ENCODE data around the gene TPM4.
"Not testable (repeated sequence)": the region's sequence is repeated elsewhere in the genome, so short reads cannot be mapped to it uniquely, and the experiment has no call there.

TPM4 gene

GRCh38 chr19:16099314-16099965 lies 23.1 kb downstream of the TPM4 start:
- DNase-seq = not testable (repeated sequence)

GRCh38 chr19:16100524-16100923 lies 24.2 kb downstream of the TPM4 start:
- no peak for DNase-seq

- DNase-seq = no peak
Measured at GRCh38 chr19:16104722-16105121, 28.4 kb downstream of the TPM4 start.

GRCh38 chr19:16106121-16106520 lies 29.8 kb downstream of the TPM4 start:
- no peak for DNase-seq

DNA sequence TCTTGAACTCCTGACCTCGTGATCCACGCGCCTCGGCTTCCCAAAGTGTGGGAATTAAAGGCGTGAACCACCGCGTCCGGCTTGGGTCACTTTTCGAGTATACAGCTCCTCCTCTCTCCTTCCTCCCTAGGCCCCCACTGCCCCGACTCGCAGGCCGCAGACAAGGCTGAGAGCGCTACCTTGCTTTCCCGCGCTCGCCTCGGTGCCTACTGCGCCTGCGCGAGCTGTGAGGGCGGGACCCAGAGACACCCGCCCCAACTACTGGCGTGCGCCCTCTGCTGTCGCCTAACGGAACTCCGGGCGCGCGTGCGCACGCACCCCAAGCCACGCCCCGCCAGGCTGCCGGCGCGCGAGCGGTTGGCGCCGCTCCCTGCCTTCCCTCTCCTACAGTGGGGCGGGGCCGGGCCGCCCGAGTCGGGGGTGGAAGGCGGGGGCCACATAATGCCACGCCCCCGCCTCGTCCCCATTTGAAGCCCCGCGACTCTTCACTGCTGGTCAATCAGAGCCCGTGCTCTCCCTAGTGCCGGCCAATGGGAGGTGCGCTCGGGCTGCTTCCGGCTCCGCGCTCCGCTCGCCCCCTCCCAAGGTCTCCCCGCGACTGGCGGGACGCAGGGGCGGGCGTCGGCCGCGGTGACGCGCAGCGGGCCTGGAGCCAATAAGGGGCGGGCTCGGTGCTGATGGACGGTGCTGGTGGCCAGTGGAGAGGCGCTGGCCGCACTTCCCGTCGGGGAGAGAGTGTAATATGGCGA lies 35.0 kb downstream of the TPM4 start, which contains the start of gene RAB8A:
RAB8A (plus strand) TSS at position 730 of the 749 bp plus-strand sequence; CDS start at position 743, 13 bp downstream.
- DNase-seq = peak; percentile 100

GRCh38 chr19:16111909-16112752 lies 35.8 kb downstream of the TPM4 start:
- no peak for DNase-seq

DNA sequence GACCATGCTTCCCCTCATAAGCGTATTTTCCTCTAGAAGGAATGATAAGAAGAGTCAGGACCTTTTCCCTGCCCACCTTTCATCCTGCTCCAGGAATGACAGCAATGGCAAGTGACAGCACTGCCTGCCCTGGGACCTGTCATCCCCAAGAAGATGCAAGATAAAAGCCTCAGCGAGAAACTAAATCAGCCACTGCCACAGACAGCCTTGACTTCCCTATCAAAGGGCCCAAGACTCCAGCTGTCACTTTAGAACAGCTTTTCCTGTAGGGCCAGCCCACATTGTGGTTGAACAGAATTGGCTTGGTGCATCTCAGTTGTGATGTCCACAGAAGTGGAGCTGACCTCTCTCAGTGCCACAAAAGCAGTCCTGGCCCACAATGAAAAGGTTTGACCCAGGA lies 36.5 kb downstream of the TPM4 start:
- DNase-seq = no peak

- no peak for DNase-seq
Measured at GRCh38 chr19:16113727-16114126, 37.4 kb downstream of the TPM4 start.

DNA sequence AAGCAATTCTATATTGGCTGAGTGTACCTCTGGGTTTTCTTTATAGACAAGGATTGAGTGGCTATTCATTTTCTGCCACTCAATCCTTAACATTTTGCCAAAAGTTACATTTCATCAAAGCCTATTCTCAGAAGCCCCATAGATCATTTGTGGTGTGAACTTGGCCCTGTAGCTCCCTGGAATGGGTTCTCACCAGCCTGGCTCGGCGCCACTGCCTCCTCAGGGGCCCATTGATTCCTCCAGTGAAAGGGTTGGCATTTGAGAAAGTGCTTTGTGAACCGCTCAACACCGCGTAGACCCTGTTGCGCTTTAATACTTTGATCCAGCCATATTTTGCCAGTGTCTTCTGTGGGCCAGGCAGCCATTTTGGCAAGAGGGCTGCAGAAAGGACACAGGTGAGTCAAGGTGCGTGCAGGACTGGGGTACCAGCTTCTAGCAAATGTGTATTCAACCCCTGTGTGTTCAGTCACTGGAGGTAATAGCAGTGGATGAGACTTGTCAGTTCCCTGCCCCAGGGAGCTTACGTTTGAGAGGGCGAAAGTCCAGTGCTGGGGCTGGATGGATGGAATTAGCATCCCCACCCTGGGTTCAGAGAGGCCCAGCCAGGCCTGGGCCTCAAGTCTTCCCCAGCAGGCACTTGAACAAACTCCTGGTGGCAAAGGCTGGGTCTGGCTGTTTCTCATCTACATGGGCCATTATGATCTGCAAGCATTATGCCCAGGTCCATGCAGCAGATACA lies 39.2 kb downstream of the TPM4 start:
- no peak for DNase-seq

- no peak for DNase-seq
Measured at GRCh38 chr19:16116067-16116466, 39.8 kb downstream of the TPM4 start.

GRCh38 chr19:16117594-16118033 lies 41.3 kb downstream of the TPM4 start:
- DNase-seq = no peak

DNA sequence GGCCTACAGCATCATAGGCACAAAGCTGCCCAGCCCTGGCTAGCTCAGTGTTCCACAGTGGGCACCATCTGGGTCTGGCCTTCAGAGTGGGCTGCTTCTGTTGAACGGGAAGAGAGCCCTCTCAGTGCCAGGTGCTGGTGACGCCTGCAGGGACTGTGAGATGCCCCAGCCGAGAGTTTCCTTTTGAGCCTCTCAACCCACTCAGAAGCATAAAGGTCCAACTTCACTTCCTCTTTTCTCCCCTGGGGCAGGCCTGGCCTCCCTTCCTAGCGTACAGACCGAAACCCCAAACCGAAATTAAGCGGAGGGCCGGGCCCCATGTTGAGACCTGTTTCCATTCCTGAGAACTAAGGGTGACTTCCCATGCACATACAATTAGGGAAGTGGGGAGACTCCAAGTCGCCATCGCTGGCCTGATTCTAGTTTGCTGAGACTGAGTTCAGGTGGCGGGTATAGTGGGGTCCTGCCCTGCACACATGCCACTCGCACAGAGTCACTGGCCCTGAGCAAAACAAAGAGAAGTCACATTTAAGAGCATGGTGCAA lies 42.3 kb downstream of the TPM4 start:
- DNase-seq = no peak

DNA sequence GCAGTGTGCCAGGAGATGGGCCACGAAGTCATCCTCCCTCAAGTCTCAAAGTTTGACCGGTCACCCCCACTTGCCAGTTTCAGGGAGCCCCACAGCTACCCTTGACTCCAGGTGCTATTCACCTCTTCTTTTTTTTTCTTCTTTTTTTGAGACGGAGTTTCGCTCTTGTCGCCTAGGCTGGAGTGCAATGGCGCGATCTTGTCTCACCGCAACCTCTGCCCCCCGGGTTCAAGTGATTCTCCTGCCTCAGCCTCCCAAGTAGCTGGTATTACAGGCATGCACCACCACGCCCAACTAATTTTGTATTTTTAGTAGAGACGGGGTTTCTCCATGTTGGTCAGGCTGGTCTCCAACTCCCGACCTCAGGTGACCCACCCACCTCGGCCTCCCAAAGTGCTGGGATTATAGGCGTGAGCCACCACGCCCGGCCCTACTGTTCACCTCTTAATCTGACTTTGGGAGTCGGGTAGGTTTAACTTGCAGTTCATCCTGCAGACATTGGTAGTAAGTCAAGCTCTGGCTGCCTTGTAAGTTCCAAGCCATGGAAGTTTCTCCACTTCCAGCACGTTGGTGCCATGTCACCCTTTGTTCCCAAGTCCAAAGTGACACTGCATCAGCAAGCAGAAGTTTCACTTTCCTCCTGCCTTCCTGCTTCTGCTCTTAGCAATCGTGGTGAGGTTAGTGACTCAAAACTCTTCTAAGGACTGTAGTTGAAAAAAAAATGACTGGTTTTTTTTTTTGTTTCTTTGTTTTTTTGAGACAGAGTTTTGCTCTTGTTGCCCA lies 43.0 kb downstream of the TPM4 start:
- not testable (repeated sequence) for DNase-seq

- DNase-seq = no peak
Measured at GRCh38 chr19:16121141-16121540, 44.8 kb downstream of the TPM4 start.

DNA sequence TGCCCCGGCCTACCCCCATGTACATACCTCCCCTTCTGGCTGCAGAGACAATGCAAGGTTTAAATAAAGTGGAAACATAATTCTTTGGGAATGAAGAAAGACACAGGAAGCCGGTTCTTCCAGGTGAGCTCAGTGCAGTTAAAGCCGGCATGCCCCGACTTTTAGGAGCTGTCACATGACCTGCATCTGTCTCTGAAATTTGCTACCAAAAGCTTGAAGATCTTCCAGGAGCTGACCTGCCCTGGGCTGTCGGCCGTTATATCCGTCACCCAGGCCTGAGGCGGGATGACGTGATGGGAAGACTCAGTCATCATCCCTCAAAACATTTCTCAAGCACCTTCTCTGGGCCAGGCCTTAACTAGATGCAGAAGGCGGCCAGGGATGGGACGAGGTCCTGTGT lies 45.7 kb downstream of the TPM4 start:
- DNase-seq = no peak

DNA sequence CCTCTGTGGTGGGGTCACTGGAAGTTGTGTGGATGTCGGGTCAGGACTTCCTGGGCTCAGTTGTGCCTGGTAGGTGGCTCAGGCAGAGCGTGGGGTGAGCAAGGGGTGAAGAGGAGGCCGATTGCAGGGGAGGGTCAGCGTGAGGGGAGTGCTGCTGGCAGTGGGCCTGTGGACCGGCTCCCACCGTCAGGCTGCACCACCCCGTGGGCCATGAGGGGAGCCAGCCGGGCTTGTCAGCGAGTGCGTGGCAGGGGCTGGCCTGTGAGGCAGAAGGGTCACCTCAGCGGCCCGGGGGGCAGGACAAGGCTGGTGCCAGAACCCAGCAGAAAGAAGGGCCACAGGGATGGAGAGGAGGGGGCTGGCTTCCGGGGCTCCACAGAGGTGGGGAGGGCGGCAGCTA lies 48.7 kb downstream of the TPM4 start:
- no peak for DNase-seq

DNA sequence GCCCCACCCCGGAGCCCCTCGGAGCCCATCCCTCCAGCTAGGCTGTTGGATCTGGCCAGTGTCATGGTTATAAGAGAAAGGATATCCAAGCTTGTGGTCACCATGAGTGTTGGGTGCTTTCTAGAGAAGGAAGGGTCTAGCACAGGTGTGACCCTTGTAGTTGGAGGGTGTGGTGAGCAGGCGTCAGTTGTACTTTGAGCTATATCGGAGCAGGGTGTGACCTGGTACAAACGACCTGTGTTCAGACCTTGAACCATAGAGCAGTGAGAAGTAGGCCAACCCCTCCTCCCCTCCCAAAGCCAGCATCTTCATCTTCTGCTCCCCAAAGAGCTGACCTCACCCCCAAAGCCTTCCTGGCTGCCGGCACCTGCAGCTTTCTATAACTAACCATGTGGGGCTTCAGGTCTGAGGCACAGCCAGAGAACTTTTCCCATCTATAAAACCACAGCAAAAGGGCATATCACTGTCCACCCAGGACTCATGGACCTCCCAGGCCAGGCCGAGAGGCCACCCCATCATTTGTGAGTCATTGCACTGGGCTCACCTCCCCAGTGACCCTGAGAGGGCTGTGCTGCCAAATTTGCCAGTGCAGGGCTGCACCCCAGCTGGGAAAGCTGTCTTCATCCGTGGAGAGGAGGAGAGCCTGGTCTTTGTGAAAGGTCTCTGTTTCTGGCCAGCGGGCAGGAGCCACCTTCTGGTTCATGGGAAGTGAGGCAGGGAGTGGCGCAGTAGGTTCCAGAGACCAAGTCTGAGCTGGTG lies 49.6 kb downstream of the TPM4 start:
- no peak for DNase-seq

- no peak for DNase-seq
Measured at GRCh38 chr19:16127080-16127479, 50.8 kb downstream of the TPM4 start.

DNA sequence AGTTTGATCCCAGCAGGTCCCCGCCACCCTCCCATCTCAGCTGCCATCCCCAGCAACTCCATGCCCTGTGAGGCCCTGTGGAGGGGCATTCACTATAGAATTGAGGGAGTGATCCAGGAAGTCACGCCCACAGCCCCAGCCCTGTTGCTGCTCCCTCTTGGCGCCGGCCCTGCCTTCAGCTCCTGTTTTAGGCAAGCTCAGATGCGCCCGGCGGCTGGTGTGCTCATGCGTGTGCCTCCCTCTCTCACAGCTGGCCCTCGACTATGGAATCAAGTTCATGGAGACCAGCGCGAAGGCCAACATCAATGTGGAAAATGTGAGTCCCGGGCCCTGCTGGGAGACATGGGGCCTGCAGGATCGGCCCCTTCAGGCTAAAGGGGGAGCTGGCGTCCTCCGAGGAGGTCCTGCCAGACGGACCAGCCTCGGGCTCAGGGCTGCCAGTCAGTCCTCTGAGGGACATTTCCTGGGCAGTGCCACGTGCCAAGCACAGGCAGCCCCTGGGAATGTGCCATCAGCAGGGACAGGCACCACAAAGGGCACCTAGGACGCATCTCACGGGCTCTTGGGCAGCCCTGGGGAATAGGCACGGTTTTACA lies 51.6 kb downstream of the TPM4 start:
- no peak for DNase-seq

DNA sequence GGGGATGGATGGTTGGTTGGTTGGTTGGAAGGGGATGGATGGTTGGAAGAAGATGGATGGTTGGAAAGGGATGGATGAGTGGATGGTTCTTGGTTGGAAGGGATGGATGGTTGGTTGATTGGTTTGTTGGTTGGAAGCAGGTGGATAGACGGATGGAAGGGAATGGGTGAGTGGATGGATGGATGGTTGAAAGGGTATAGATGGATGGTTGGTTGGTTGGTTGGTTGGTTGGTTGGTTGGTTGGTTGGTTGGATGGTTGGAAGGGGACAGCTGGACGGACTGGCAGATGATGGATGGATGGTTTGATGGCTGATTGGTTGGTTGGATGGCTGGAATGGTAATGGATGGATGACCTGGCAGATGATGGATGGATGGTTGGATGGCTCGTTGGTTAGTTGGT lies 55.4 kb downstream of the TPM4 start:
- DNase-seq = no peak

Data from fibroblast of skin of right quadriceps (primary cell).